Measurements from ENCODE around the gene TSC22D2.

The TSC22D2 gene

GRCh38 chr3:150385296-150386242, 22.5 kb upstream of the TSC22D2 start:
- DNase-seq (ENCODE audit: low spot score): no peak

GRCh38 chr3:150388498-150389418, 19.3 kb upstream of the TSC22D2 start:
- DNase-seq (ENCODE audit: low spot score): no peak

- DNase-seq (ENCODE audit: low spot score): no peak
Measured at GRCh38 chr3:150390087-150390486, 18.0 kb upstream of the TSC22D2 start.

- DNase-seq (ENCODE audit: low spot score): no peak
Measured at GRCh38 chr3:150391161-150391560, 16.9 kb upstream of the TSC22D2 start.

- no peak for DNase-seq (ENCODE audit: low spot score)
Measured at GRCh38 chr3:150393745-150394144, 14.4 kb upstream of the TSC22D2 start.

GRCh38 chr3:150394606-150395005, 13.5 kb upstream of the TSC22D2 start:
- DNase-seq (ENCODE audit: low spot score): no peak

GRCh38 chr3:150396491-150396890, 11.6 kb upstream of the TSC22D2 start:
- no peak for DNase-seq (ENCODE audit: low spot score)

GRCh38 chr3:150396956-150397550, 11.0 kb upstream of the TSC22D2 start:
- no peak for DNase-seq (ENCODE audit: low spot score)

- DNase-seq (ENCODE audit: low spot score): no peak
Measured at GRCh38 chr3:150399060-150399459, 9.0 kb upstream of the TSC22D2 start.

- no peak for DNase-seq (ENCODE audit: low spot score)
Measured at GRCh38 chr3:150401285-150401684, 6.8 kb upstream of the TSC22D2 start.

- DNase-seq (ENCODE audit: low spot score): no peak
Measured at GRCh38 chr3:150402217-150402616, 5.9 kb upstream of the TSC22D2 start.

GRCh38 chr3:150404023-150404422, 4.1 kb upstream of the TSC22D2 start:
- no peak for DNase-seq (ENCODE audit: low spot score)

GRCh38 chr3:150407051-150407807, 869 bp upstream of the TSC22D2 start:
- no peak for DNase-seq (ENCODE audit: low spot score)

GRCh38 chr3:150407808-150408220, 284 bp upstream of the TSC22D2 start:
- no peak for DNase-seq (ENCODE audit: low spot score)

GRCh38 chr3:150409125-150409511, 1.0 kb downstream of the TSC22D2 start:
- DNase-seq (ENCODE audit: low spot score): no peak

- peak; percentile 58 for DNase-seq (ENCODE audit: low spot score)
Measured at GRCh38 chr3:150409512-150410310, 1.6 kb downstream of the TSC22D2 start.

- peak; percentile 15 for DNase-seq (ENCODE audit: low spot score)
Measured at GRCh38 chr3:150410311-150411105, 2.4 kb downstream of the TSC22D2 start.

- DNase-seq (ENCODE audit: low spot score): no peak
Measured at GRCh38 chr3:150411106-150411460, 3.0 kb downstream of the TSC22D2 start.

GRCh38 chr3:150411546-150411945, 3.4 kb downstream of the TSC22D2 start:
- DNase-seq (ENCODE audit: low spot score): no peak

GRCh38 chr3:150411976-150412375, 3.9 kb downstream of the TSC22D2 start:
- no peak for DNase-seq (ENCODE audit: low spot score)
